ENCODE results near the gene NOL7.

NOL7 gene

DNA sequence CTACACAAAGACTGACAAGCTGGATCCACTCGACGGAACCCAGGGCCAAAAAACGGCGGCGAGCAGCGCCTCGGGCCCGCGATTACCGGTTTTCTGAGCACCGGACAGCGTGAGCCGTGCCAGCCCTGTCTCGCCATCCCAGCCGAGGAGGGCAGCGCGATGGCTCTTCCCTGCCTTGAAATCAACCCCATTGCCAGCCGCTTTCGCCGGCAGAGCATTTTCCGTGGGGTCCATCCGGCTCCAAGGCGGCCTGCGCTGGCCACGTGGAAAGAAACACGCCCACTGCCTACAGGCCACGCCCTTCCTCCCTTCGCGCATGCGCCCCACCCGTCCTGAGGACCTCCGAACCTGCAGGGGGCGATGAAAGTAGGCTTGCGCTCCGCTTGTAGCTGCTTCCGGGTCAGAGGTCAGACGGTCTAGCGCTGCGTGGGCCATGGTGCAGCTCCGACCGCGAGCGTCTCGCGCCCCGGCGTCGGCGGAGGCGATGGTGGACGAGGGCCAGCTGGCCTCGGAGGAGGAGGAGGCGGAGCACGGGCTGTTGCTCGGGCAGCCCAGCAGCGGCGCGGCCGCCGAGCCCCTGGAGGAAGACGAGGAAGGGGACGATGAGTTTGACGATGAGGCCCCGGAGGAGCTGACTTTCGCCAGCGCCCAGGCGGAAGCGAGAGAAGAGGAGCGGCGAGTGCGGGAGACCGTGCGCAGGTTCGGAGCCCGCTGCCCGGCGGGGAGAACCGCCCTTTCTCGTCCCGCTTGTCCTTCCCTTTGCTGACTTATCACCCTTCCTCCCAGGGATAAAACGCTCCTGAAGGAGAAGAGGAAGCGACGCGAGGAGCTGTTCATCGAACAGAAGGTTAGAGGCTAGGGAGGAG, at the start of gene NOL7:
TSS of gene NOL7 (plus strand) at position 410 of the 866 bp plus-strand sequence. CDS start at position 434, 24 bp downstream.
- peak; percentile 99 for DNase-seq (ENCODE audit: low spot score)

- DNase-seq (ENCODE audit: low spot score), result no peak
Observed at GRCh38 chr6:13565921-13566320, 49.2 kb upstream of the NOL7 start.

- no peak for DNase-seq (ENCODE audit: low spot score)
Observed at GRCh38 chr6:13566500-13566899, 48.6 kb upstream of the NOL7 start.

GRCh38 chr6:13568970-13569369, 46.2 kb upstream of the NOL7 start:
- DNase-seq (ENCODE audit: low spot score), result no peak

- DNase-seq (ENCODE audit: low spot score), result no peak
Observed at GRCh38 chr6:13572240-13572639, 42.9 kb upstream of the NOL7 start.

GRCh38 chr6:13572951-13573654, 42.0 kb upstream of the NOL7 start:
- no peak for DNase-seq (ENCODE audit: low spot score)

GRCh38 chr6:13573669-13574110, 41.4 kb upstream of the NOL7 start:
- peak; percentile 10 for DNase-seq (ENCODE audit: low spot score)

DNA sequence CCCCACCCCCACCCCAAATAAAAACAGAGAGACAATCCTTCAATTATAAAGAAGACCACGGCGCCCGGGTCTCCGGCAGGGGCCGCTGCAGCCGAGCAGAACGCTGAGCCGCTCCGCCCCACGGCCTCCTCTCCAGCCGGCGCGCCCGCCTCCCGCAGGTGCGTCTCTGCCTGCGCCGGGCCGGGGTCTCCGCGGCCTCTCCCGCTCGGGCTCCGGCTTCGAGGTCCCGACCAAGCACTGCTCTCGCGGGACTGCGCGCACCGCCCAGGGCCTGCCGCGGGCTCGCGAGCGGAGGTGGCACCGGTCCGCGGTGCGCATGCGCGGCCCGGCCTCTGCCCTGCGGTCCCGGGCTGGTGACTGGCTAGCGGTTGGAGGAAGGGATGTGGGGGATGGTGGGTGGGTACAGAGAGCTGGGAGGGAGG, 41.0 kb upstream of the NOL7 start:
- peak; percentile 89 for DNase-seq (ENCODE audit: low spot score)

- no peak for DNase-seq (ENCODE audit: low spot score)
Observed at GRCh38 chr6:13574571-13575376, 40.4 kb upstream of the NOL7 start, which contains the start of gene SIRT5. Gene SIRT5, plus strand, starts transcription at chr6:13574601. Its CDS starts 9,510 bp downstream, at chr6:13584111.

DNA sequence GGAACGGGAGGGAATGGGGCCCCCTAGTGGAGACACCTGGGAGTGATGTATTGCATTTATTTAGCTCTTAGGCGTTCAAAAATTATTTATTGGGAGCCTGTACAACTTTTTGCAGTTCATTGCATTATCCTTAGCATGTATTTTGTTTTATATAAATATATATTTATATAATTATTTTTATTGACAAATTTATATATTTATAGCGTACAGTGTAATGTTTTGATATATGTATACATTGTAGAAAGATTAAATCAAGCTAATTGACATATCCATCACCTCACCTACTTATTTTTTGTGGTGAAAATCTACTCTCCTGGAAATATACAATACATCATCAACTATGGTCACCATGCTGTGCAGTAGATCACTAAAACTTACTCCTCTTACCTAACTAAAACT, 39.8 kb upstream of the NOL7 start:
- peak; percentile 79 for DNase-seq (ENCODE audit: low spot score)

GRCh38 chr6:13576017-13576416, 39.1 kb upstream of the NOL7 start:
- DNase-seq (ENCODE audit: low spot score), result no peak

GRCh38 chr6:13577926-13578325, 37.2 kb upstream of the NOL7 start:
- DNase-seq (ENCODE audit: low spot score), result no peak

DNA sequence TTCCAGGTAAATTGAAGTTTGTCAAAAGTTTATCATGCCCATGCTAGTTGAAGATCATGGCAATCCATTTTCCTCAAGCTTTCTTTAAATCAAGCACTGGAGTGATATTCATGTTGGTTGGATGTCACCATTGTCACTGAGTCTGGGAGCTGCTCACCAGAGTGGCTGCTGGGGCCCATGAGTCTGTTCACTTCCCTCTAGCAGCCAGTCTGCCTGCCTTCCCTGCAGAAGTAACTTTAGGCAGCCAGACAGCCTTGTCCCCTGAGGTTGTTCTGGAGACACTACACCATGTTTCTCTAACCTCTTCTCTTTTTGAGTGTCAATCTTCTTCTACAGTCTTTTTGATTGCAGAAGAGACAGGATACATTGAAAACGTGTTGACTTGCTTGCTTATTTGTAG, 35.2 kb upstream of the NOL7 start:
- no peak for DNase-seq (ENCODE audit: low spot score)

- no peak for DNase-seq (ENCODE audit: low spot score)
Observed at GRCh38 chr6:13581700-13582229, 33.4 kb upstream of the NOL7 start.

GRCh38 chr6:13586603-13587542, 28.3 kb upstream of the NOL7 start:
- no peak for DNase-seq (ENCODE audit: low spot score)

DNA sequence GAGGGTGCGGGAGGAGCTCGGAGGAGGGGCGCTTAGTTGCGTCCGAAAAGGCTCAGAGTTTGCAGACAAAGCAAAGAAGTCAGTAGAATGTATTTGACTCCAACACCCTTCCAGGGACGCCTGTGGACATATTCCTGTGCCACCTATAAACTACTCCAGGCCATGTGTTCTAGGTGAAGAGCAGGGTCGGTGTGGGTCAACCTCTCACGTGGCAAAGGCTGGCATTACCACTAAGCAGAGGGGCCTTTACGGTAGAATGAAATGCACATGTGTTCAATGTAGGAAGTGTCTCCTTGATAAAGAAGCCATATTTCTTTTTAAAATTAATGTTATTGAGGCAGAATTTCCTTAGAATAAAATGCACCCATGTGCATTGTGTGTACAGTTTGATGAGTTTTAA, 25.3 kb upstream of the NOL7 start:
- DNase-seq (ENCODE audit: low spot score), result no peak

GRCh38 chr6:13590574-13591153, 24.5 kb upstream of the NOL7 start:
- no peak for DNase-seq (ENCODE audit: low spot score)

GRCh38 chr6:13591205-13591921, 23.8 kb upstream of the NOL7 start:
- DNase-seq (ENCODE audit: low spot score), result no peak

DNA sequence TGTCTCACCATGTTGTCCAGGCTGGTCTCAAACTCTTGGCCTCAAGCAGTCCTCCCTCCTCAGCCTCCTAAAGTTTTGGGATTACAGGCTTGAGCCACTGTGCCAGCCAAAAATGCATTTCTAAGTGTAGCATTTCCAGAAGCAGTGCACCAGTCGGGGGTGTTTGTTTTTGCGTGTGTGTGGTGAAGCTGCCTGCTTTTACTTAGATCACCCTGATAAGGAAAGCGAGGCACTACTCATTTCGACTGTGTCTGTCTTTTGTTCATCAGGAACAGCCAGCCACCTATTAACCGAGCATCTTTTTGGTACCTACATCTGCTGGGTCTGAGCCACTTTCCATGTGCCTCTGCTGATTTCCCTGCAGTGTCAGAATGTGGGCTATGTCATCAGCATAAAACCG, 22.0 kb upstream of the NOL7 start:
- DNase-seq (ENCODE audit: low spot score), result no peak

- DNase-seq (ENCODE audit: low spot score), result no peak
Observed at GRCh38 chr6:13593720-13594119, 21.4 kb upstream of the NOL7 start.

All from hematopoietic multipotent progenitor cell treated with erythropoietin and hydrocortisone succinate and interleukin-3 and kit ligand, for 15 days (in vitro differentiated cells).